Neural crest cell (in vitro differentiated cells): Measurements from ENCODE around the gene DOK5. TPM values are rescaled to one million over a fixed set of nuclear protein-coding genes. Genes with fewer than 3 reads are reported as not detected.

ENCODE experiments used
- DNase-seq: peaks from one replicate; pipeline ENCODE4 v3.0.0; 2021; ENCODE audit warnings: low read depth, mixed read lengths, low spot score
- H3K27ac Mint-ChIP-seq: one replicate; pipeline ENCODE4 v1.8.0; 2021; ENCODE audit warnings: mild to moderate bottlenecking, mixed read lengths; ENCODE audit not compliant: unreplicated experiment
- H3K27me3 Mint-ChIP-seq: 2 replicates; pipeline ENCODE4 v1.8.0; 2021; ENCODE audit warnings: low read depth, mild to moderate bottlenecking, mixed read lengths
- H3K36me3 Mint-ChIP-seq: 2 replicates; pipeline ENCODE4 v1.8.0; 2021; ENCODE audit warnings: low read depth, mild to moderate bottlenecking, mixed read lengths
- H3K4me1 Mint-ChIP-seq: 2 replicates; pipeline ENCODE4 v1.8.0; 2021; ENCODE audit warnings: mixed read lengths
- H3K4me3 Mint-ChIP-seq: one replicate; pipeline ENCODE4 v1.8.0; 2021; ENCODE audit warnings: mild to moderate bottlenecking, mixed read lengths
- H3K9me3 Mint-ChIP-seq: 2 replicates; pipeline ENCODE4 v1.8.0; 2021; ENCODE audit warnings: mixed read lengths
- total RNA-seq: library from RNA; stranded (reverse); gene quantifications from 2 replicates; pipeline ENCODE4 v1.2.1, GENCODE V29; 2021
- TF ChIP-seq, protein P1 (sequence below): fragments of 200-600 bp; sonication (generic); conservative IDR thresholded peaks from 2 replicates; pipeline ENCODE4 v1.5.0; 2021; ENCODE audit warnings: antibody characterized with exemption, mild to moderate bottlenecking

Gene DOK5
- total RNA-seq, 1 donor from 2014 or later: 4.4 TPM

DNA sequence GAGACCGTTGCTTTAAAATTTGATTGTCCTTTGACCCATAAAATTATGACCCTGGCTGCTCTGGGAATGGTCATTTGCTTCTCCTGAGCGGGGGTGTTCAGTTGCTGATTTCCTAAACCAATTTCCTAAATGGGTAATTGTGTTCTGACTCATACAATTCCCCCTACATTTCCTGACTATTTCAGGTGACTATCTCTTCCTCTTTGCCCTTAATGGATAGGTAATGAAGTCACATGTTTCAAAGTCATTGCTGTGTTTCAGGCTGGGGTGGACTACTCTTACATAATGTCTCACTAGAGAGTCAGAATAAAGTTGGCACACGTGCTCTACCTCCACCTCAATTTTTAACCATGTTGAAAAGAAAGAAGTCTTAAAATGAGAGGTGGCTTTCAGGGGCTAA, 109.8 kb downstream of the DOK5 start:
- Mint-ChIP-seq H3K9me3 (peaks cover 8% of the 10 kb centered on the region), H3K4me1 (peaks cover 9% of the 10 kb centered on the region), H3K36me3 (peaks cover 2% of the 10 kb centered on the region), H3K4me3 (no peak overlapping the region), H3K27ac (no peak overlapping the region), H3K27me3 (no peaks in the 10 kb centered on the region)
- no peak for DNase-seq
- TF ChIP-seq, protein P1, sequence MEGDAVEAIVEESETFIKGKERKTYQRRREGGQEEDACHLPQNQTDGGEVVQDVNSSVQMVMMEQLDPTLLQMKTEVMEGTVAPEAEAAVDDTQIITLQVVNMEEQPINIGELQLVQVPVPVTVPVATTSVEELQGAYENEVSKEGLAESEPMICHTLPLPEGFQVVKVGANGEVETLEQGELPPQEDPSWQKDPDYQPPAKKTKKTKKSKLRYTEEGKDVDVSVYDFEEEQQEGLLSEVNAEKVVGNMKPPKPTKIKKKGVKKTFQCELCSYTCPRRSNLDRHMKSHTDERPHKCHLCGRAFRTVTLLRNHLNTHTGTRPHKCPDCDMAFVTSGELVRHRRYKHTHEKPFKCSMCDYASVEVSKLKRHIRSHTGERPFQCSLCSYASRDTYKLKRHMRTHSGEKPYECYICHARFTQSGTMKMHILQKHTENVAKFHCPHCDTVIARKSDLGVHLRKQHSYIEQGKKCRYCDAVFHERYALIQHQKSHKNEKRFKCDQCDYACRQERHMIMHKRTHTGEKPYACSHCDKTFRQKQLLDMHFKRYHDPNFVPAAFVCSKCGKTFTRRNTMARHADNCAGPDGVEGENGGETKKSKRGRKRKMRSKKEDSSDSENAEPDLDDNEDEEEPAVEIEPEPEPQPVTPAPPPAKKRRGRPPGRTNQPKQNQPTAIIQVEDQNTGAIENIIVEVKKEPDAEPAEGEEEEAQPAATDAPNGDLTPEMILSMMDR: no peak

DNA sequence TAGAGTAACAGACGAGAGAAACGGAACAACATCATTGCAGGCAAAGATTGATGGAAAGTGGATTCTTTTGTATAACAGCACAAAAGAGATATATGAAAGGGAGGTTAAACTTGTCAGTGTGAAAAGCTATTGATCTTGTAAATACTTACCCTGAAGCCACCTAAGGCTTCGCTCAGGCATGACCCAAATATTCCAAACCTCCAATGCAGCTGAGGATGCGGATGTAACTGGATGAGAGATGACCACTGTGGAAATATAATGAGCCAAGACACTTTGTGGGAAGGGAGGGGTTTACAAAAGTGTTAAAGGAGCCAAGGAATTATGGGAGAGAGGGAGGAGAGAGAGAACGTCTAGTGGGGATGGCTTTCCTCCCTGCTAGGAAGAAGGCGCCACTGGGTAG, 112.0 kb downstream of the DOK5 start:
- peaks cover 9% of the 10 kb centered on the region for H3K4me1 Mint-ChIP-seq
- H3K36me3 Mint-ChIP-seq: peaks cover 6% of the 10 kb centered on the region
- DNase-seq: no peak
- H3K27me3 Mint-ChIP-seq: no peaks in the 10 kb centered on the region
- H3K4me3 Mint-ChIP-seq: no peak overlapping the region
- H3K9me3 Mint-ChIP-seq: peaks cover 5% of the 10 kb centered on the region
- H3K27ac Mint-ChIP-seq: no peak overlapping the region
- TF ChIP-seq, protein P1: no peak

DNA sequence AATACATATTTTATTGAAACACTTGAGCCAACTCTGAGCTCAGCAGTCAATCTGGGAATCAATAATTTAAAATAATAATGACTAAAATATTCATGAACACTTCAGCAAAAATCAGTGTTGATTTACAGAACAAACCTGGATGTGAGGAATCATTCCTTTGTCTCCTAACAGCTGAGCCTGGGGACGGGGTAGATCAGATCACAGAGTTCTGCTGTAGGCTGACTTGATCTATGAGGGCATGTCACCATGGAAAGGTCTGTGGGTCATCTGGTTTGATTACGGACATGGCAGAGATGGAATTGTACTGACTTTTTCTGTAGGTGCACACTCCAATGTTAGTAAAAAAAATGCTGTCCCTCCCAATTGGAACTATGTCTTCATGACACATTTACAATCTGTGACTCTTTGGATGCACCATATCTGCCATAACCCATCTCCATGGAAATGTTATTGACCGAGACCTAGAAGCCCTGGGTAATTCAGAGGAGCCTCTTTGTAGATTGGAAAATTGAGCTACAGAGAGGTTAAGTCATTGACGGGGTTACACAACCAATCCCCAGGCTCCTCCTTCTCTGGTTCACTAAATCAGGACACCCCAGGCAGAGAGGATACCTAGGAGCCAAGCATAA, 114.1 kb downstream of the DOK5 start:
- Mint-ChIP-seq H3K27me3 (no peaks in the 10 kb centered on the region), H3K4me1 (peaks cover 9% of the 10 kb centered on the region), H3K4me3 (no peak overlapping the region), H3K9me3 (no peaks in the 10 kb centered on the region), H3K27ac (no peak overlapping the region), H3K36me3 (peaks cover 5% of the 10 kb centered on the region)
- TF ChIP-seq, protein P1: no peak
- DNase-seq: no peak

DNA sequence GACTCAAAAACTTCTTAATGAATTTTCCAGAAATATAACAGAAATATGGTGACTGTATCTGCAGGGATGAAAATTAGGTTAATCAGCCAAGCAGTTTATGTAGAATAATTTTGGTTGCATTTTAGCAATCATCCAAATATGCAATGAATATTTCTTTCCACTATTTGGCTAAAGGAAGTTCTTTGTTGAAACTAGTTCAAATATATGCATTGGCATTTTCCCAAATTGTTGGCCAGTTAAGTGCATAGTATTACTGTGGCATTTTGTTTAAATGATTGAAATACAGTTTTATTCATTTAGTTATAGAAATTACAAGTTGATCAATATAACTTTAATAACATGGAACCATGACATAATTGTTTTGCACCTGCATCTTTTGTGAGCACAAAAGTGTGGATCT, 115.5 kb downstream of the DOK5 start:
- TF ChIP-seq, protein P1: no peak
- peaks cover 5% of the 10 kb centered on the region for H3K36me3 Mint-ChIP-seq
- no peaks in the 10 kb centered on the region for H3K27me3 Mint-ChIP-seq
- no peaks in the 10 kb centered on the region for H3K9me3 Mint-ChIP-seq
- H3K4me1 Mint-ChIP-seq: peaks cover 9% of the 10 kb centered on the region
- DNase-seq: no peak
- H3K27ac Mint-ChIP-seq: no peak overlapping the region
- no peak overlapping the region for H3K4me3 Mint-ChIP-seq

DNA sequence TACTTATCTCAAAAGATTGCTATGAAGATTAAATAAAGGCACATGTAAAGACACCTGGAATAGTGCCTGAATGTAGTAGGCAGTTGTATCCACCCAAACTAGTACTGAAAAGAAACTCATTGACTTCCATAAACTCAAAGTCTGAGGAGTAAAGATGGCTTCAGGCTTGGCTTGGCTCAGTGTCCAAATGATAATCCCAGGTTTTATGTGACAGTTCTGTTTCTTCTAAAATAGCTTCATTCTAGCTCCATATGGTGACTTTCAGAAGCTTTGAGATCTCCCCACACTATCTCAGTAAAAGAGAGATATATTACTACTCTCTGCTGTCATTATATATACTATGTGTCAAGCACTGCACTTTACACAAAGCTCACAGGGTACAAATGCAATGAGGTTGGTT, 121.3 kb downstream of the DOK5 start:
- TF ChIP-seq, protein P1: no peak
- no peaks in the 10 kb centered on the region for H3K4me1 Mint-ChIP-seq
- no peak overlapping the region for H3K27ac Mint-ChIP-seq
- H3K36me3 Mint-ChIP-seq: peaks cover 8% of the 10 kb centered on the region
- no peak for DNase-seq
- peaks cover 5% of the 10 kb centered on the region for H3K9me3 Mint-ChIP-seq
- no peaks in the 10 kb centered on the region for H3K27me3 Mint-ChIP-seq
- no peak overlapping the region for H3K4me3 Mint-ChIP-seq
